ENCODE results near the gene ARAP1. TPM values are rescaled to one million over a fixed set of nuclear protein-coding genes. Genes with fewer than 3 reads are reported as not detected.

The ARAP1 gene
- total RNA-seq, 1 experiment from 2014 or later, result 17.7 TPM

GRCh38 chr11:72763823-72764222 lies 11.6 kb upstream of the ARAP1 start:
- DNase-seq (ENCODE audit: low spot score), result no peak

- DNase-seq (ENCODE audit: low spot score), result no peak
Measured at GRCh38 chr11:72762641-72763304, 10.6 kb upstream of the ARAP1 start.

GRCh38 chr11:72760539-72761405 lies 8.6 kb upstream of the ARAP1 start:
- DNase-seq (ENCODE audit: low spot score), result no peak

GRCh38 chr11:72759468-72759985 lies 7.3 kb upstream of the ARAP1 start:
- DNase-seq (ENCODE audit: low spot score), result no peak

- peak; percentile 64 for DNase-seq (ENCODE audit: low spot score)
Measured at GRCh38 chr11:72758690-72759389, 6.6 kb upstream of the ARAP1 start.

- peak; percentile 66 for DNase-seq (ENCODE audit: low spot score)
Measured at GRCh38 chr11:72758304-72758689, 6.1 kb upstream of the ARAP1 start.

- DNase-seq (ENCODE audit: low spot score), result no peak
Measured at GRCh38 chr11:72755713-72756285, 3.6 kb upstream of the ARAP1 start.

GRCh38 chr11:72754544-72755155 lies 2.4 kb upstream of the ARAP1 start:
- DNase-seq (ENCODE audit: low spot score), result no peak

- DNase-seq (ENCODE audit: low spot score), result no peak
Measured at GRCh38 chr11:72754149-72754543, 1.9 kb upstream of the ARAP1 start.

- DNase-seq (ENCODE audit: low spot score), result no peak
Measured at GRCh38 chr11:72753341-72754148, 1.3 kb upstream of the ARAP1 start.

GRCh38 chr11:72751116-72752087 lies 806 bp downstream of the ARAP1 start:
- DNase-seq (ENCODE audit: low spot score), result no peak

- no peak for DNase-seq (ENCODE audit: low spot score)
Measured at GRCh38 chr11:72750556-72751115, 1.6 kb downstream of the ARAP1 start.

- no peak for DNase-seq (ENCODE audit: low spot score)
Measured at GRCh38 chr11:72750086-72750485, 2.1 kb downstream of the ARAP1 start.

- no peak for DNase-seq (ENCODE audit: low spot score)
Measured at GRCh38 chr11:72747289-72747855, 4.8 kb downstream of the ARAP1 start.

- no peak for DNase-seq (ENCODE audit: low spot score)
Measured at GRCh38 chr11:72746821-72747220, 5.4 kb downstream of the ARAP1 start.

GRCh38 chr11:72745925-72746550 lies 6.2 kb downstream of the ARAP1 start:
- no peak for DNase-seq (ENCODE audit: low spot score)

- no peak for DNase-seq (ENCODE audit: low spot score)
Measured at GRCh38 chr11:72745511-72745910, 6.7 kb downstream of the ARAP1 start.

GRCh38 chr11:72744474-72744873 lies 7.7 kb downstream of the ARAP1 start:
- no peak for DNase-seq (ENCODE audit: low spot score)

Measured in H4 (cell line).